ENCODE data around the gene MOSMO. TPM values are rescaled to one million over a fixed set of nuclear protein-coding genes. Genes with fewer than 3 reads are reported as not detected.

MOSMO gene
- total and polyA plus RNA-seq, 10 donors = 9.5 to 35.7 (median 16.8) TPM

DNA sequence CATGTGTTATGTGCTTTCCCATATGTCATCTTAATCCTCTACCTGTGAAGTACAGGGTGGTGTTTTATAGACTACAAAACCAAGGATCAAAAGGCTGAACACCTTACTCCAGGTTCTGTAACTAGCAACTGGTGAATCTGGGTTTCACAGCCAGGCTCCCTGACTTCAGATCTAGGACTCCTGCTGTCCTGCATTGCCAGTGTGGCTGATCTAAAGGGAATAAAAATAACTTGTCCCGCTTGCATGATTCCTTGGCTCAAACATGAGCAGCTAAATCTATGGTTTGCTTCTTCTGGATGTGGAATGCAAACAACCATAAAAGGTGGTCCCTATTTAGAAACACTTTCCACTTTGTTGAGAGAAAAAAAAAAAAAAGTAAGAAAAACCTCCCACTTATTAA, 80.7 kb downstream of the MOSMO start:
- WGBS, 5 donors = 96 to 100% (median 97%) methylated on average over 1 of the region's 1 CpG
- peaks cover 0 to 32% (median 3%) of the 10 kb centered on the region in 6 donors for H3K36me3 ChIP-seq
- H3K9me3 ChIP-seq = no peaks in the 10 kb centered on the region
- H3K27me3 ChIP-seq (replicated peaks in 1 of 7) = no peaks in the 10 kb centered on the region
- no peak overlapping the region for H3K27ac ChIP-seq
- H3K4me1 ChIP-seq = no peaks in the 10 kb centered on the region
- no peak for DNase-seq
- TF ChIP-seq, protein P1, sequence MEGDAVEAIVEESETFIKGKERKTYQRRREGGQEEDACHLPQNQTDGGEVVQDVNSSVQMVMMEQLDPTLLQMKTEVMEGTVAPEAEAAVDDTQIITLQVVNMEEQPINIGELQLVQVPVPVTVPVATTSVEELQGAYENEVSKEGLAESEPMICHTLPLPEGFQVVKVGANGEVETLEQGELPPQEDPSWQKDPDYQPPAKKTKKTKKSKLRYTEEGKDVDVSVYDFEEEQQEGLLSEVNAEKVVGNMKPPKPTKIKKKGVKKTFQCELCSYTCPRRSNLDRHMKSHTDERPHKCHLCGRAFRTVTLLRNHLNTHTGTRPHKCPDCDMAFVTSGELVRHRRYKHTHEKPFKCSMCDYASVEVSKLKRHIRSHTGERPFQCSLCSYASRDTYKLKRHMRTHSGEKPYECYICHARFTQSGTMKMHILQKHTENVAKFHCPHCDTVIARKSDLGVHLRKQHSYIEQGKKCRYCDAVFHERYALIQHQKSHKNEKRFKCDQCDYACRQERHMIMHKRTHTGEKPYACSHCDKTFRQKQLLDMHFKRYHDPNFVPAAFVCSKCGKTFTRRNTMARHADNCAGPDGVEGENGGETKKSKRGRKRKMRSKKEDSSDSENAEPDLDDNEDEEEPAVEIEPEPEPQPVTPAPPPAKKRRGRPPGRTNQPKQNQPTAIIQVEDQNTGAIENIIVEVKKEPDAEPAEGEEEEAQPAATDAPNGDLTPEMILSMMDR (IDR thresholded peaks at IDR 0.05 in 8 of 11, conservative IDR thresholded peaks at IDR 0.05 in 3 of 11) = no peak
- TF ChIP-seq POLR2AphosphoS5 (IDR thresholded peaks at IDR 0.05) (no peak), POLR2A (IDR thresholded peaks at IDR 0.05) (no peak)
- intact Hi-C loops (cut with DNase I; ENCODE audit: low total_unique reads) = no loop called here
- no peak overlapping the region for H3K4me3 ChIP-seq

DNA sequence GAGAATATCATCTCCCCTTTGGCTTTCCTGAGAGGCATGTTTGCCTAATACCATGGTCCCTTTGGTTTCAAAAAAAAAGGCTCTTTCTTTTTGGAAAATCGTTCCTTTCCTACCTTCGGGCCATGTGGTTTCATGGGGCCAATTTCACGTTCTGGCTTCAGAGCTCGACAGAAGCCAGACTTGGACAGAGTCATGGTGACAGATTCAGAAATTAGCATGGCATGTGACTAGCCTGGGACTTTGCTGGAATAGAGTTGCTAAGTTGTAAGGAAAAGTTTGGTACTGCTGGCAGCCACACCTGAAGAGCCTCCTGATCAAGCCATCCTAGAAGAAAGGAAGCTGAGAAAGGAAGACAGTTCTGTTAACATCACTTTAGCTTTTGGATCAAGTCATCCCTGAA, 82.0 kb downstream of the MOSMO start:
- Histone ChIP-seq H3K4me1 (no peaks in the 10 kb centered on the region), H3K27ac (no peak overlapping the region), H3K9me3 (no peaks in the 10 kb centered on the region), H3K36me3 (peaks cover 0 to 22% (median 3%) of the 10 kb centered on the region in 6 donors), H3K27me3 (replicated peaks in 1 of 7) (no peaks in the 10 kb centered on the region), H3K4me3 (no peak overlapping the region)
- intact Hi-C loops (cut with DNase I; ENCODE audit: low total_unique reads) = no loop called here
- no peak for TF ChIP-seq POLR2A (IDR thresholded peaks at IDR 0.05)
- no peak for TF ChIP-seq POLR2AphosphoS5 (IDR thresholded peaks at IDR 0.05)
- TF ChIP-seq, protein P1 (IDR thresholded peaks at IDR 0.05 in 8 of 11, conservative IDR thresholded peaks at IDR 0.05 in 3 of 11) = no peak
- no peak for DNase-seq
- 93 to 98% (median 95%) methylated on average over 4 of the region's 4 CpGs for WGBS, 5 donors

DNA sequence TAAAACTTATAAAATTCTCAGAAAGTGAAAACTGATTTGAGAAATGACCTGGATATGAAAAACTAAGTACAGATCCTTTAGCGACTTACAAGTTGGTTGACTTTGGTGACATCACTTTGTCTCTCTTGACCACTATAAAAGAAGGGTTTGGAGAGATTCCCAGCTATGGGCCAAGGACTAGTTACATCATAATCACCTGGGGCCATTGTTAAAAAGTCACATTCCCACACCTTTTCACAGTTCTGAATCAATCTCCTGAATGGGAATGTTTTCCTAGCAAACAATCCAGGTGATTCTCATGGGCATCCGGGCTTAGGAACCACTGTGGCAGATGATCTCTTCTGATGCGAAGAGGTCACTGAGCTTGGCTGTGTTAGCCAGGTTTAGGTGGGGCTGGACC, 83.8 kb downstream of the MOSMO start:
- no peak for DNase-seq
- intact Hi-C loops (cut with DNase I; ENCODE audit: low total_unique reads) = no loop called here
- 92 to 99% (median 94%) methylated on average over 3 of the region's 3 CpGs for WGBS, 5 donors

DNA sequence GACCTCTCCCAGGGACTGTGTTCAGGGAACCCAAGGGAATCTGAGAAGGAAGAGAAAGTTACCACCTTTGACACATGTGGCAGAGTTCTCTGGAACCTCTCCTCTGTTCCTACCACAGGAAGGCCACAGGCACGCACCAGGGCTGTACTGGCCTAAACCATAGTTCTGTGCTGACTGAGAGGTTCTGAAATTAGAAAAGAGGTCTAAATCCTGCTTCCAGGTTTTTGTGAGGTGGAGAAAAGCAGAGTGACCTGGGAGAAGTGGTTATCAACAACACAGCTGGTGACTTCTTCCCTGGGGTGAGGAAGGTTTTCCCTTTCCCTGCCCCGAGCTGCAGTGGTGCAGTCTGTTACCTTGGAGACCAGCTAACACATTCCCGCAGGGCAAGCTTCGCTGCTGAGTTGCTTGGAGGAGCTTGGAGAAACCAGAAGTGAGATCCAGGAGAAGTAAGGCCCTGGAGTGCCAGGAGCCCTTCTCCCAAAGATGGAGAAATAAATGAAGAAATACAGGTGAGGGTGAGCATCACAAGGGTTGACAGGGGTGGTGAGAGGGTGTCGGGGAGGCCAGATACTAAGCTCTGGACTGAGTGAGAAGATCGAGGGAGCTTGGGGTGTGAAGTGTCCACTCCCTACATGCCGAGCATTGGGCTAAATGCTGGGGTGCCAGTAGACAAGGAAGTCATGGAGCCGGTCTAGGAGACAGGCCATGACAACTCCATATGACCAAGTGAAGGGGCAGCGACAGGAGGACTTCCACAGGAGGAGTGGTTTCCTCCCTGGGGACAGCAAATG, 84.4 kb downstream of the MOSMO start, which contains the start of gene VWA3A:
Gene VWA3A (plus strand): TSS at position 399 of the 791 bp plus-strand sequence. CDS start 97 bp downstream, at position 496.
- Histone ChIP-seq H3K4me1 (no peaks in the 10 kb centered on the region), H3K9me3 (no peaks in the 10 kb centered on the region), H3K27me3 (replicated peaks in 1 of 7) (peaks cover 0 to 20% (median 0%) of the 10 kb centered on the region in 7 donors), H3K36me3 (peaks cover 0 to 4% (median 0%) of the 10 kb centered on the region in 6 donors), H3K27ac (no peak within 1 kb of the TSS), H3K4me3 (no peak within 1 kb of the TSS)
- DNase-seq = no peak
- no peak for TF ChIP-seq POLR2AphosphoS5 (IDR thresholded peaks at IDR 0.05)
- no peak for TF ChIP-seq POLR2A (IDR thresholded peaks at IDR 0.05)
- TF ChIP-seq, protein P1 (IDR thresholded peaks at IDR 0.05 in 8 of 11, conservative IDR thresholded peaks at IDR 0.05 in 3 of 11) = no peak
- intact Hi-C loops (cut with DNase I; ENCODE audit: low total_unique reads) = no loop called here
- WGBS, 5 donors = 66 to 87% (median 72%) methylated on average over 9 of the region's 9 CpGs

More for the DNA sequence above, 83.8 kb downstream of the MOSMO start:
- peaks cover 0 to 14% (median 0%) of the 10 kb centered on the region in 7 donors for H3K27me3 ChIP-seq (replicated peaks in 1 of 7)
- no peaks in the 10 kb centered on the region for H3K4me1 ChIP-seq
- H3K9me3 ChIP-seq = no peaks in the 10 kb centered on the region
- H3K36me3 ChIP-seq = peaks cover 0 to 10% (median 0%) of the 10 kb centered on the region in 6 donors
- no peak overlapping the region for H3K4me3 ChIP-seq
- TF ChIP-seq, protein P1 (IDR thresholded peaks at IDR 0.05 in 8 of 11, conservative IDR thresholded peaks at IDR 0.05 in 3 of 11) = no peak
- no peak for TF ChIP-seq POLR2A (IDR thresholded peaks at IDR 0.05)
- no peak for TF ChIP-seq POLR2AphosphoS5 (IDR thresholded peaks at IDR 0.05)
- no peak overlapping the region for H3K27ac ChIP-seq
